Breast epithelium (tissue), 3 donors: ENCODE measurements around the gene CLPSL1.

ENCODE experiments used
- POLR2A ChIP-seq: fragments of 450-650 bp; IDR thresholded peaks from one replicate; pipeline ENCODE4 v1.6.1; 2016; ENCODE audit warnings: antibody characterized with exemption, mild to moderate bottlenecking, moderate library complexity
- POLR2AphosphoS5 ChIP-seq, 3 donors: sonication (generic); formaldehyde crosslinking; IDR thresholded peaks; one replicate each; pipeline ENCODE4 v1.6.1; 2017; ENCODE audit warnings: antibody characterized with exemption in 3 of 3
- TF ChIP-seq, protein P1 (sequence below), 3 donors: fragments of 450-650 bp; IDR thresholded peaks; one replicate each; pipeline ENCODE4 v1.5.1; 2016 to 2017; ENCODE audit warnings: antibody characterized with exemption in 3 of 3, mild to moderate bottlenecking in 3 of 3, moderate library complexity in 3 of 3

DNA sequence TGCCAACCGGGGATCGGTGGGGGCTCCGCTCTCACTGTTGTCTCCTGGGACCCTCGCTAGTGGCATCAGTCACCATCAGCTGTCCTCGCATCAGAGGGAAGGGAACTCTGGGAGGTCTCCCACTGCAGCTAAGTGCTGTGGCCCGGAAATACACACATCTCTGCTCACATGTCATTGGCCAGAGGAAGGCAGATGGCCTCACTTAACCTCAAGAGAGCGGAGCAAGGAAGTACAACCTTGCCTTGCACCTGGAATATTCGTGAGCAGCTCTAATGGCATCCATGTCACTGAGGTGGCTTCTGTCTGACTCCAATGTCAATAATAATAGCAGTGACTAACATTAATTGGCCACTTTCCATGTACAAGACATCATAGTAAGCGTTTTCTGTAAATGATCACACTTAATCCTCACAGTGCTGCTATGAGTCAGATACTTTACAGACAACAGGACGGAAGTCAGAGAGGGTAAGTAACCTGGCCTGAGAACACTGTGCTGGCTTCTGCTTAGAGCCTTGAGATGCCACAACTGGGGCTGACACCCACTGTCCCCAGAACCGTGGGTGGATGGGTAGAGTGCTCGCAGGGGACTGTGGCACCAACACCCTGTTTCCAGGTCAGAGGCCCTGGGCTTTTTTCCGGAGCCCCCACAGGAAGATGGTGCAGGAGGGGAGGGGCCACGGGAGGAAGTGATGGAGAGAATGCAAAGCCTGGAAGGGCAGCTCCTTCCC, 30.3 kb downstream of the CLPSL1 start:
- TF ChIP-seq, protein P1, sequence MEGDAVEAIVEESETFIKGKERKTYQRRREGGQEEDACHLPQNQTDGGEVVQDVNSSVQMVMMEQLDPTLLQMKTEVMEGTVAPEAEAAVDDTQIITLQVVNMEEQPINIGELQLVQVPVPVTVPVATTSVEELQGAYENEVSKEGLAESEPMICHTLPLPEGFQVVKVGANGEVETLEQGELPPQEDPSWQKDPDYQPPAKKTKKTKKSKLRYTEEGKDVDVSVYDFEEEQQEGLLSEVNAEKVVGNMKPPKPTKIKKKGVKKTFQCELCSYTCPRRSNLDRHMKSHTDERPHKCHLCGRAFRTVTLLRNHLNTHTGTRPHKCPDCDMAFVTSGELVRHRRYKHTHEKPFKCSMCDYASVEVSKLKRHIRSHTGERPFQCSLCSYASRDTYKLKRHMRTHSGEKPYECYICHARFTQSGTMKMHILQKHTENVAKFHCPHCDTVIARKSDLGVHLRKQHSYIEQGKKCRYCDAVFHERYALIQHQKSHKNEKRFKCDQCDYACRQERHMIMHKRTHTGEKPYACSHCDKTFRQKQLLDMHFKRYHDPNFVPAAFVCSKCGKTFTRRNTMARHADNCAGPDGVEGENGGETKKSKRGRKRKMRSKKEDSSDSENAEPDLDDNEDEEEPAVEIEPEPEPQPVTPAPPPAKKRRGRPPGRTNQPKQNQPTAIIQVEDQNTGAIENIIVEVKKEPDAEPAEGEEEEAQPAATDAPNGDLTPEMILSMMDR (IDR thresholded peaks at IDR 0.05) = no peak
- TF ChIP-seq POLR2A (no peak), POLR2AphosphoS5 (IDR thresholded peaks at IDR 0.05) (no peak)
